Kidney (tissue), 14 donors: ENCODE measurements around the gene PITRM1. TPM values are rescaled to one million over a fixed set of nuclear protein-coding genes. Genes with fewer than 3 reads are reported as not detected.

Experiments
- DNase-seq, 5 donors: peaks; one replicate each; pipeline ENCODE4 v3.0.0-alpha.2; 2013 to 2020
- FAIRE-seq: peaks from 2 replicates; lab custom pipeline; 2012; peaks lifted over from hg19 to GRCh38; lab: Jason Lieb, UNC
- H3K27ac ChIP-seq, 2 donors: one replicate each; pipeline ENCODE4 v1.7.0; 2013; ENCODE audit warnings: low read depth in 2 of 2, low read length in 2 of 2, inconsistent platforms in 1 of 2
- H3K27me3 ChIP-seq: one replicate; pipeline ENCODE4 v1.7.1; 2013; ENCODE audit warnings: low read length, inconsistent platforms; ENCODE audit not compliant: control insufficient read depth, insufficient read depth
- H3K36me3 ChIP-seq, 3 donors: one replicate each; pipeline versions ENCODE4 v1.7.0 to v1.7.1; 2013; ENCODE audit warnings: low read length in 3 of 3, control low read depth in 1 of 3, inconsistent platforms in 1 of 3; ENCODE audit not compliant: insufficient read depth in 3 of 3, control insufficient read depth in 2 of 3
- H3K4me1 ChIP-seq, 3 donors: one replicate each; pipeline versions ENCODE4 v1.7.0 to v1.7.1; 2013; ENCODE audit warnings: low read length in 3 of 3, inconsistent platforms in 1 of 3, low read depth in 1 of 3; ENCODE audit not compliant: control insufficient read depth in 2 of 3, insufficient read depth in 2 of 3
- H3K4me3 ChIP-seq, 3 donors: one replicate each; pipeline versions ENCODE4 v1.7.0 to v1.8.1; 2013; ENCODE audit warnings: low read length in 3 of 3, control low read depth in 1 of 3, inconsistent platforms in 1 of 3
- H3K9ac ChIP-seq, 3 donors: one replicate each; pipeline versions ENCODE4 v1.7.0 to v1.7.1; 2013; ENCODE audit warnings: low read length in 3 of 3, control low read depth in 1 of 3, inconsistent platforms in 1 of 3
- H3K9me3 ChIP-seq, 3 donors: one replicate each; pipeline versions ENCODE4 v1.7.0 to v1.7.1; 2013; ENCODE audit warnings: low read length in 3 of 3, control low read depth in 1 of 3, inconsistent platforms in 1 of 3; ENCODE audit not compliant: control insufficient read depth in 2 of 3, insufficient read depth in 1 of 3
- CTCF ChIP-seq: IDR thresholded peaks from 3 replicates; pipeline ENCODE4 v1.5.1; 2012; ENCODE audit warnings: mild to moderate bottlenecking, moderate library complexity, borderline replicate concordance; ENCODE audit not compliant: insufficient read depth; ENCODE audit errors: extremely low read depth
- intact Hi-C: fragments of 100-400 bp; cut with DNase I; formaldehyde crosslinking; loops from one replicate; pipeline ENCODE4 v1.11.1; 2022
- polyA plus RNA-seq: library from polyadenylated mRNA; stranded (reverse); fragments of 350-450 nt; fragmentation: Illumina TruSeq; extraction: RNeasy Lipid Tissue Mini Kit (QIAGEN cat#74804); gene quantifications from one replicate; pipeline ENCODE4 v1.2.3, GENCODE V29; 2014; ENCODE audit warnings: low read depth, low replicate concordance; ENCODE audit not compliant: insufficient read depth
- total RNA-seq: library from RNA; stranded (reverse); fragmentation: NEBNext Ultra II Directional; extraction: Animal tissue kit (Norgen Biotek cat#: 25700); gene quantifications from one replicate; pipeline ENCODE4 v1.2.1, GENCODE V29; 2021
- donor health status: control.
- donor health status: control.
- donor health status: control.
- donor health status: control.
- donor health status: control.
- donor health status: DM: yes; HTN: yes; CAD: no.
- donor health status: Normal renal cell carcinoma (clear cell type).

The PITRM1 gene
- total and polyA plus RNA-seq, 2 donors from 2014 or later = 28.8 to 60.7 TPM

- H3K4me3 ChIP-seq = peak overlapping the region in 2 of 3 donors; percentile 30 to 45
- no peaks in the 10 kb centered on the region for H3K9me3 ChIP-seq
- H3K27me3 ChIP-seq = no peaks in the 10 kb centered on the region
- no peaks in the 10 kb centered on the region for H3K36me3 ChIP-seq
- FAIRE-seq (no peak), DNase-seq (peak; percentile 87 to 94 (median 90))
- TF ChIP-seq CTCF = peak; percentile 85
- H3K9ac ChIP-seq = no peak overlapping the region
- no peak overlapping the region for H3K27ac ChIP-seq
- intact Hi-C loops = no loop called here
- peaks cover 3 to 9% (median 8%) of the 10 kb centered on the region in 3 donors for H3K4me1 ChIP-seq
Observed at GRCh38 chr10:3197348-3198003, 24.9 kb upstream of the PITRM1 start.

GRCh38 chr10:3196958-3197347, 24.4 kb upstream of the PITRM1 start:
- Histone ChIP-seq H3K4me1 (peaks cover 3 to 9% (median 8%) of the 10 kb centered on the region in 3 donors), H3K27ac (no peak overlapping the region), H3K4me3 (no peak overlapping the region), H3K9ac (no peak overlapping the region), H3K9me3 (no peaks in the 10 kb centered on the region), H3K36me3 (no peaks in the 10 kb centered on the region), H3K27me3 (no peaks in the 10 kb centered on the region)
- no peak for TF ChIP-seq CTCF
- DNase-seq (peak in 2 of 5 donors; percentile 21 to 63), FAIRE-seq (no peak)
- intact Hi-C loops = no loop called here

GRCh38 chr10:3196482-3196881, 23.9 kb upstream of the PITRM1 start:
- DNase-seq (no peak), FAIRE-seq (no peak)
- TF ChIP-seq CTCF = no peak
- intact Hi-C loops = no loop called here
- no peak overlapping the region for H3K4me3 ChIP-seq
- no peaks in the 10 kb centered on the region for H3K36me3 ChIP-seq
- no peak overlapping the region for H3K27ac ChIP-seq
- H3K9me3 ChIP-seq = no peaks in the 10 kb centered on the region
- H3K9ac ChIP-seq = no peak overlapping the region
- H3K4me1 ChIP-seq = peaks cover 3 to 9% (median 8%) of the 10 kb centered on the region in 3 donors
- no peaks in the 10 kb centered on the region for H3K27me3 ChIP-seq
